Uterus (tissue), 4 donors: ENCODE measurements around the gene MAN2A2. TPM values are rescaled to one million over a fixed set of nuclear protein-coding genes. Genes with fewer than 3 reads are reported as not detected.

Experiments
- DNase-seq, 2 donors: peaks; one replicate each; pipeline ENCODE4 v3.0.0-alpha.2; 2019 to 2020
- H3K27ac ChIP-seq, 2 donors: fragments of 200-600 bp; sonication (generic); 1 replicate in 1 of 2; 2 replicates in 1 of 2; pipeline ENCODE4 v1.5.1; 2016 to 2018
- H3K27me3 ChIP-seq, 2 donors: fragments of 200-600 bp; sonication (generic); one replicate each; pipeline ENCODE4 v1.5.1; 2018 to 2019; ENCODE audit warnings: control low read depth in 1 of 2
- H3K36me3 ChIP-seq, 2 donors: fragments of 200-600 bp; sonication (generic); one replicate each; pipeline ENCODE4 v1.5.1; 2019; ENCODE audit warnings: control low read depth in 1 of 2
- H3K4me1 ChIP-seq, 2 donors: fragments of 200-600 bp; sonication (generic); one replicate each; pipeline ENCODE4 v1.5.1; 2018 to 2019; ENCODE audit warnings: control low read depth in 1 of 2
- H3K4me3 ChIP-seq, 2 donors: fragments of 200-600 bp; sonication (generic); 1 replicate in 1 of 2; 2 replicates in 1 of 2; pipeline ENCODE4 v1.5.1; 2018 to 2019; ENCODE audit warnings: mild to moderate bottlenecking in 1 of 2
- H3K9me3 ChIP-seq, 2 donors: fragments of 200-600 bp; sonication (generic); one replicate each; pipeline ENCODE4 v1.5.1; 2019; ENCODE audit warnings: control low read depth in 1 of 2
- CTCF ChIP-seq, 4 experiments: fragments of 200-600 bp in 2 of 4; fragments of 450-650 bp in 2 of 4; sonication (generic) in 2 of 4; IDR thresholded peaks; one replicate each; pipeline ENCODE4 v1.5.1; 2016 to 2019; ENCODE audit warnings: antibody characterized with exemption in 4 of 4, mild to moderate bottlenecking in 2 of 4, moderate library complexity in 1 of 4
- POLR2A ChIP-seq, 2 donors: fragments of 450-650 bp; IDR thresholded peaks; one replicate each; pipeline ENCODE4 v1.6.1; 2016; ENCODE audit warnings: antibody characterized with exemption in 2 of 2, mild to moderate bottlenecking in 1 of 2, moderate library complexity in 1 of 2
- intact Hi-C: fragments of 100-400 bp; cut with DNase I; formaldehyde crosslinking; loops from one replicate; pipeline ENCODE4 v1.15.1; 2023; ENCODE audit warnings: low total_unique reads
- total RNA-seq, 4 donors: library from RNA; depleted of rRNA in 3 of 4; stranded (reverse); fragments of >200 nt in 3 of 4; gene quantifications; one replicate each; pipeline versions ENCODE4 v1.1.0 to v1.2.4, GENCODE V29; 2014 to 2023
- donor health status: DM: yes; HTN: yes; CAD: no.

Gene MAN2A2
- total RNA-seq, 4 donors from 2014 or later = 15.9 to 92.0 (median 19.8) TPM

- H3K4me3 ChIP-seq = peak overlapping the region in 1 of 2 donors; percentile 73
- peak overlapping the region; percentile 62 to 91 for H3K27ac ChIP-seq
- DNase-seq = no peak
- H3K36me3 ChIP-seq = no peaks in the 10 kb centered on the region
- no peaks in the 10 kb centered on the region for H3K27me3 ChIP-seq
- H3K9me3 ChIP-seq = no peaks in the 10 kb centered on the region
- no peak for TF ChIP-seq POLR2A (IDR thresholded peaks at IDR 0.05)
- TF ChIP-seq CTCF (IDR thresholded peaks at IDR 0.05) = no peak
- H3K4me1 ChIP-seq = peaks cover 0 to 5% of the 10 kb centered on the region in 2 donors
- intact Hi-C loops = no loop called here
These were observed 51.0 kb downstream of the MAN2A2 start for GRCh38 chr15:90953947-90954711.

GRCh38 chr15:90954712-90955623 lies 51.9 kb downstream of the MAN2A2 start, which contains the start of gene RCCD1:
RCCD1 (plus strand) TSS chr15:90954884; CDS start chr15:90956735, 1,851 bp downstream.
- DNase-seq = peak; percentile 93 to 94
- H3K4me1 ChIP-seq = peaks cover 0 to 5% of the 10 kb centered on the region in 2 donors
- no peaks in the 10 kb centered on the region for H3K27me3 ChIP-seq
- intact Hi-C loops = no loop called here
- peak within 1 kb of the TSS; percentile 62 to 91 for H3K27ac ChIP-seq
- H3K9me3 ChIP-seq = no peaks in the 10 kb centered on the region
- no peaks in the 10 kb centered on the region for H3K36me3 ChIP-seq
- TF ChIP-seq POLR2A (IDR thresholded peaks at IDR 0.05) = peak in 1 of 2 donors; percentile 63
- no peak for TF ChIP-seq CTCF (IDR thresholded peaks at IDR 0.05)
- H3K4me3 ChIP-seq = peak within 1 kb of the TSS; percentile 73 to 80

GRCh38 chr15:90955624-90956273 lies 52.6 kb downstream of the MAN2A2 start:
- Histone ChIP-seq H3K4me3 (no peak overlapping the region), H3K4me1 (peaks cover 0 to 5% of the 10 kb centered on the region in 2 donors), H3K27me3 (no peaks in the 10 kb centered on the region), H3K9me3 (no peaks in the 10 kb centered on the region), H3K36me3 (no peaks in the 10 kb centered on the region), H3K27ac (no peak overlapping the region)
- TF ChIP-seq POLR2A (IDR thresholded peaks at IDR 0.05) = no peak
- TF ChIP-seq CTCF (IDR thresholded peaks at IDR 0.05) = no peak
- intact Hi-C loops = loop anchor here (2.0 kb wide), 1 partner anchor 39 kb away; the partner anchor contains the start of gene PRC1
- no peak for DNase-seq

- TF ChIP-seq POLR2A (IDR thresholded peaks at IDR 0.05) = no peak
- peak; percentile 82 to 98 (median 88) for TF ChIP-seq CTCF (IDR thresholded peaks at IDR 0.05)
- H3K27me3 ChIP-seq = no peaks in the 10 kb centered on the region
- peaks cover 0 to 5% of the 10 kb centered on the region in 2 donors for H3K4me1 ChIP-seq
These were observed 53.4 kb downstream of the MAN2A2 start for GRCh38 chr15:90956274-90957030.

More at GRCh38 chr15:90956274-90957030, 53.4 kb downstream of the MAN2A2 start:
- H3K9me3 ChIP-seq = no peaks in the 10 kb centered on the region
- H3K27ac ChIP-seq = peak overlapping the region; percentile 57 to 73
- peak overlapping the region; percentile 58 to 59 for H3K4me3 ChIP-seq
- H3K36me3 ChIP-seq = no peaks in the 10 kb centered on the region
- intact Hi-C loops = loop anchor here (2.0 kb wide), 1 partner anchor 38 kb away; the partner anchor contains the start of gene PRC1
- peak; percentile 72 to 82 for DNase-seq
